ENCODE data around the gene SMIM14.

The SMIM14 gene

GRCh38 chr4:39613093-39613656 lies 25.5 kb downstream of the SMIM14 start:
- TF ChIP-seq, protein P1, sequence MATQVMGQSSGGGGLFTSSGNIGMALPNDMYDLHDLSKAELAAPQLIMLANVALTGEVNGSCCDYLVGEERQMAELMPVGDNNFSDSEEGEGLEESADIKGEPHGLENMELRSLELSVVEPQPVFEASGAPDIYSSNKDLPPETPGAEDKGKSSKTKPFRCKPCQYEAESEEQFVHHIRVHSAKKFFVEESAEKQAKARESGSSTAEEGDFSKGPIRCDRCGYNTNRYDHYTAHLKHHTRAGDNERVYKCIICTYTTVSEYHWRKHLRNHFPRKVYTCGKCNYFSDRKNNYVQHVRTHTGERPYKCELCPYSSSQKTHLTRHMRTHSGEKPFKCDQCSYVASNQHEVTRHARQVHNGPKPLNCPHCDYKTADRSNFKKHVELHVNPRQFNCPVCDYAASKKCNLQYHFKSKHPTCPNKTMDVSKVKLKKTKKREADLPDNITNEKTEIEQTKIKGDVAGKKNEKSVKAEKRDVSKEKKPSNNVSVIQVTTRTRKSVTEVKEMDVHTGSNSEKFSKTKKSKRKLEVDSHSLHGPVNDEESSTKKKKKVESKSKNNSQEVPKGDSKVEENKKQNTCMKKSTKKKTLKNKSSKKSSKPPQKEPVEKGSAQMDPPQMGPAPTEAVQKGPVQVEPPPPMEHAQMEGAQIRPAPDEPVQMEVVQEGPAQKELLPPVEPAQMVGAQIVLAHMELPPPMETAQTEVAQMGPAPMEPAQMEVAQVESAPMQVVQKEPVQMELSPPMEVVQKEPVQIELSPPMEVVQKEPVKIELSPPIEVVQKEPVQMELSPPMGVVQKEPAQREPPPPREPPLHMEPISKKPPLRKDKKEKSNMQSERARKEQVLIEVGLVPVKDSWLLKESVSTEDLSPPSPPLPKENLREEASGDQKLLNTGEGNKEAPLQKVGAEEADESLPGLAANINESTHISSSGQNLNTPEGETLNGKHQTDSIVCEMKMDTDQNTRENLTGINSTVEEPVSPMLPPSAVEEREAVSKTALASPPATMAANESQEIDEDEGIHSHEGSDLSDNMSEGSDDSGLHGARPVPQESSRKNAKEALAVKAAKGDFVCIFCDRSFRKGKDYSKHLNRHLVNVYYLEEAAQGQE (IDR thresholded peaks at IDR 0.05; ENCODE audit: low read depth), result no peak
- TF ChIP-seq NFIC (IDR thresholded peaks at IDR 0.05) (no peak), TCF12 (IDR thresholded peaks at IDR 0.05; ENCODE audit: low read depth) (no peak), ZBTB7A (IDR thresholded peaks at IDR 0.05; ENCODE audit: low read depth) (no peak), TAF1 (IDR thresholded peaks at IDR 0.05; ENCODE audit: low read depth) (no peak), MAX (IDR thresholded peaks at IDR 0.05) (no peak), YY1 (IDR thresholded peaks at IDR 0.05; ENCODE audit: low read depth) (no peak), FOXM1 (IDR thresholded peaks at IDR 0.05; ENCODE audit: borderline replicate concordance, low read depth) (no peak), CEBPB (IDR thresholded peaks at IDR 0.05) (no peak), EGR1 (IDR thresholded peaks at IDR 0.05) (no peak), EP300 (IDR thresholded peaks at IDR 0.05; ENCODE audit: borderline replicate concordance) (no peak), TEAD4 (IDR thresholded peaks at IDR 0.05) (no peak), CREB1 (IDR thresholded peaks at IDR 0.05; ENCODE audit: low read depth) (no peak), RAD21 (IDR thresholded peaks at IDR 0.05; ENCODE audit: low read depth) (no peak)
- TF ChIP-seq, protein P2, sequence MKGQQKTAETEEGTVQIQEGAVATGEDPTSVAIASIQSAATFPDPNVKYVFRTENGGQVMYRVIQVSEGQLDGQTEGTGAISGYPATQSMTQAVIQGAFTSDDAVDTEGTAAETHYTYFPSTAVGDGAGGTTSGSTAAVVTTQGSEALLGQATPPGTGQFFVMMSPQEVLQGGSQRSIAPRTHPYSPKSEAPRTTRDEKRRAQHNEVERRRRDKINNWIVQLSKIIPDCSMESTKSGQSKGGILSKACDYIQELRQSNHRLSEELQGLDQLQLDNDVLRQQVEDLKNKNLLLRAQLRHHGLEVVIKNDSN (IDR thresholded peaks at IDR 0.05), result no peak

GRCh38 chr4:39609454-39609931 lies 29.2 kb downstream of the SMIM14 start:
- TF ChIP-seq CREB1 (IDR thresholded peaks at IDR 0.05; ENCODE audit: low read depth) (no peak), EP300 (IDR thresholded peaks at IDR 0.05; ENCODE audit: borderline replicate concordance) (no peak), TEAD4 (IDR thresholded peaks at IDR 0.05) (no peak), CEBPB (IDR thresholded peaks at IDR 0.05) (no peak), YY1 (IDR thresholded peaks at IDR 0.05; ENCODE audit: low read depth) (no peak), EGR1 (IDR thresholded peaks at IDR 0.05) (no peak), MAX (IDR thresholded peaks at IDR 0.05) (no peak), RAD21 (IDR thresholded peaks at IDR 0.05; ENCODE audit: low read depth) (no peak), NFIC (IDR thresholded peaks at IDR 0.05) (no peak), FOXM1 (IDR thresholded peaks at IDR 0.05; ENCODE audit: borderline replicate concordance, low read depth) (no peak), ZBTB7A (IDR thresholded peaks at IDR 0.05; ENCODE audit: low read depth) (no peak), TCF12 (IDR thresholded peaks at IDR 0.05; ENCODE audit: low read depth) (no peak), TAF1 (IDR thresholded peaks at IDR 0.05; ENCODE audit: low read depth) (no peak)
- TF ChIP-seq, protein P2 (IDR thresholded peaks at IDR 0.05), result no peak
- TF ChIP-seq, protein P1 (IDR thresholded peaks at IDR 0.05; ENCODE audit: low read depth), result no peak

DNA sequence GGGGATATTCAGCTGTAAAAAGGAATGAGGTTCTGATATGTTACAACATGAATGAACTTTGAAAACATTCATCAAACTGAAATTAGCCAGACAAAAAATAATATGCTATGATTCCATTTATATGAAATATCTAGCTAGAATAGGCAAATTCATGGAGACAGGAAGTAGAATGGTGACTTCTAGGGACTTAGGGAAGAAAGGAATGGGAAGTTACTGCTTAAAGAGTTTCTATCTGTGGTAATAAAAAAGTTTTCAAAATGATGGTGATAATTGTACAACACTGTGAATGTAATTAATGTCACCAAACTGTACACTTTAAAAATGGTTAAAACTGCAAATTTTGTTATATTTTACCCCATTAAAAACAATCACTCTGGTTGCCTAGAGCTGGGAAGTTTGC lies 30.2 kb downstream of the SMIM14 start:
- TF ChIP-seq TCF12 (IDR thresholded peaks at IDR 0.05; ENCODE audit: low read depth), result no peak
- TF ChIP-seq TAF1 (IDR thresholded peaks at IDR 0.05; ENCODE audit: low read depth), result no peak
- TF ChIP-seq ZBTB7A (IDR thresholded peaks at IDR 0.05; ENCODE audit: low read depth), result no peak
- no peak for TF ChIP-seq YY1 (IDR thresholded peaks at IDR 0.05; ENCODE audit: low read depth)
- TF ChIP-seq EP300 (IDR thresholded peaks at IDR 0.05; ENCODE audit: borderline replicate concordance), result no peak
- TF ChIP-seq MAX (IDR thresholded peaks at IDR 0.05), result no peak

- TF ChIP-seq TEAD4 (IDR thresholded peaks at IDR 0.05) (no peak), NFIC (IDR thresholded peaks at IDR 0.05) (no peak), EP300 (IDR thresholded peaks at IDR 0.05; ENCODE audit: borderline replicate concordance) (no peak), YY1 (IDR thresholded peaks at IDR 0.05; ENCODE audit: low read depth) (no peak), ZBTB7A (IDR thresholded peaks at IDR 0.05; ENCODE audit: low read depth) (no peak), TAF1 (IDR thresholded peaks at IDR 0.05; ENCODE audit: low read depth) (no peak), EGR1 (IDR thresholded peaks at IDR 0.05) (no peak), RAD21 (IDR thresholded peaks at IDR 0.05; ENCODE audit: low read depth) (no peak), CREB1 (IDR thresholded peaks at IDR 0.05; ENCODE audit: low read depth) (no peak), TCF12 (IDR thresholded peaks at IDR 0.05; ENCODE audit: low read depth) (no peak)
- TF ChIP-seq, protein P1 (IDR thresholded peaks at IDR 0.05; ENCODE audit: low read depth), result no peak
Observed at GRCh38 chr4:39606747-39607146, 31.9 kb downstream of the SMIM14 start.
